DMS153 treated with DMSO at 0.1 percent for 48 hours (cell line): ENCODE measurements around the gene TUFM.
"Not testable (repeated sequence)": the region's sequence is repeated elsewhere in the genome, so short reads cannot be mapped to it uniquely, and the experiment has no call there.

ENCODE experiments used
- DNase-seq: peaks from one replicate; lab custom pipeline; 2025; ENCODE audit not compliant: unreplicated experiment; lab: John Stamatoyannopoulos, UW

TUFM gene

DNA sequence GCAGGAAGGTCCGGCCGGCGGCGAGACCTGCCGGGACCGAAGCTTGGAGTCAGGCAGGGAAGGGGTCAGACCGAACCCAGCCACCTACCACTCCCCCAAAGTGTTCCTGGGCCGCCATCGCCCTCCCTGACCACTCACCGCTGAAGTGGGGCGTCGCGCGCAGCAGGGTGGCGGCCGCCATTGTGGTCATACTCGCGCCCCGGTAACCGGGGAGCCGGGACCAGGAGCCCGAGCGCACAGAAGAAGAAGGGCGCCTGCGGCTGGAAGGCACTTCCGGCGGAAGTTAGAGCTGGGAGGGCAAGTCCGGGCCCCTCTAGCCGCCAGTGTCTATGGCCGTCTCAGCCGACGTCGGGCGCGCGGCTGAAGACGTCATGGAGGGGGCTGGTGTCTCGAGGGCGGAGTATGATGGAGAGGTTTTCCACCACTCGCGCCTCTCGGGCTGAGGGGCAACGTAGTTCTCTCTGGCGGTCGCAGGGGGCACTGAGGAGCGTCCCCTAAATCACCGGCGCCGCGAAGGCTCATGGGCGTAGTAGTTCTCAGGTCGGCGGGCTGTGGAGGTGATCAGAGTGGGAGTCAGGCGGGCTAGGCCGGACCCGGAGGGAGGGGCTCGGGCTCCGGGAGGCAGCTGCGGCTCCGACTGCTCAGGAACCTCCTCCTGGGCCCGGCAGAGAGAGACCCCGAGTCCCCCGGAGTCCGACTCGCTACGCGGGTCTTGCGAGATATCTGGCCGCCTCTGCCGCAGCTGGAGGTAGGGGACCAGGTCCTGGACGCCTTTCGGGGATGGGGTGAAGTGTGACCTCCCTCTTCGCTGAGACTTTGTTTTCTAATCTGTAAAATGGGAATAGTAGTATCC lies at the start of gene TUFM:
Gene TUFM (minus strand): TSS at position 269 of the 853 bp plus-strand sequence. CDS start 79 bp downstream, at position 190.
- peak; percentile 94 for DNase-seq

GRCh38 chr16:28895609-28896008 lies 49.5 kb upstream of the TUFM start:
- no peak for DNase-seq

DNA sequence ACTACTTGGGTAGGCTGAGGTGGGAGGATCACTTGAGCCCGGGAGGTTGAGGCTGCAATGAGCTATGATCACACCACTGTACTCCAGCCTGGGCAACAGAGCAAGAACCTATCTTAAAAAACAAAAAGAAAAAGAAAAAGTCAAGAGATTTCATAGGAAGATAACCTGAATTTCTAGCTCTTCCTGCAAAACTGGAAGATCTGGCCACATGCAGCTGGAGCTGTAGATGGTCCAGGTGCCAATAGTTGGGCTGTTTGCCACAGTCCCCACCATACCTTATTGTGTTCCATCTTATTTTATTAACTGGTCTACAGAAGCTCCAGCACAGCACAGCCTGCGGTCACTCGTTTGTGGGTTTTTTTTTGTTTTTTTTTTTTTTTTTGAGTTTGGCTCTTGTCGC lies 47.1 kb upstream of the TUFM start:
- DNase-seq = no peak

GRCh38 chr16:28891964-28892890 lies 46.1 kb upstream of the TUFM start:
- DNase-seq = no peak

DNA sequence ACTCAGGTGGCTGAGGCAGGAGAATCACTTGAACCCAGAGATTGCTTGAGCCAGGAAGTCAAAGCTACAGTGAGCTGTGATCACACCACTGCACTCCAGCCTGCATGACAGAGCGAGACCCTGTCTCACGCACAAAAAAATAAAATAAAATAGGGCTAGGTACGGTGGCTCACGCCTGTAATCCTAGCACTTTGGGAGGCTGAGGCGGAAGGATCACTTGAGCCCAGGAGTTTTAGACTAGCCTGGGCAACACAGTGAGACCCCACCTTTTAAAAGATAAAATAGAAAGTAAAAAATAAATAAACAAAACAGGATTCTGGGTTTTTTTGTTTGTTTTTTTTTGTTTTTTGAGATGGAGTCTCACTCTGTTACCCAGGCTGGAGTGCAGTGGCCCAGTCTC lies 44.2 kb upstream of the TUFM start:
- DNase-seq = not testable (repeated sequence)

GRCh38 chr16:28886945-28887344 lies 40.8 kb upstream of the TUFM start:
- DNase-seq = no peak

GRCh38 chr16:28884045-28884444 lies 37.9 kb upstream of the TUFM start:
- DNase-seq = no peak

- DNase-seq = peak; percentile 7
Measured at GRCh38 chr16:28883221-28883996, 37.3 kb upstream of the TUFM start.

- no peak for DNase-seq
Measured at GRCh38 chr16:28882551-28883160, 36.5 kb upstream of the TUFM start.

- not testable (repeated sequence) for DNase-seq
Measured at GRCh38 chr16:28881565-28881964, 35.4 kb upstream of the TUFM start.

DNA sequence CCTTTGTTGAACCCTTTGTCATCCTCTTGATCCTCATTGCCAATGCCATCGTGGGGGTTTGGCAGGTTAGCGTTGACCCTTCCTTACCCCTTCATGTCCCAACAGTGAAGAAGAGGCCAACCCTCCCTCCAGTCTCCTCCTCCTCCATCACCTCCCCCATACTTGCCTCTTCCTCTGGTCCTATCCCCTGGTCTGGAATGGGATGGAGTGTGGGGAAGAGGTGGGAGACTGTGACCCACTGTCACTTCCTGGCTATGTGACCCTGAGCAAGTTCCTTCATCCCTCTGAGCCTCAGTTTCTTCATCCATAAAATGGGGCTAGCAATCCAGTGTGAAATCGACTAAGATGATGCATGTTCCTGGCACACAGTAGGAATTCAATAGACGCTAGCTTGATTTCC lies 34.8 kb upstream of the TUFM start:
- no peak for DNase-seq

- DNase-seq = no peak
Measured at GRCh38 chr16:28880589-28880915, 34.4 kb upstream of the TUFM start.

DNA sequence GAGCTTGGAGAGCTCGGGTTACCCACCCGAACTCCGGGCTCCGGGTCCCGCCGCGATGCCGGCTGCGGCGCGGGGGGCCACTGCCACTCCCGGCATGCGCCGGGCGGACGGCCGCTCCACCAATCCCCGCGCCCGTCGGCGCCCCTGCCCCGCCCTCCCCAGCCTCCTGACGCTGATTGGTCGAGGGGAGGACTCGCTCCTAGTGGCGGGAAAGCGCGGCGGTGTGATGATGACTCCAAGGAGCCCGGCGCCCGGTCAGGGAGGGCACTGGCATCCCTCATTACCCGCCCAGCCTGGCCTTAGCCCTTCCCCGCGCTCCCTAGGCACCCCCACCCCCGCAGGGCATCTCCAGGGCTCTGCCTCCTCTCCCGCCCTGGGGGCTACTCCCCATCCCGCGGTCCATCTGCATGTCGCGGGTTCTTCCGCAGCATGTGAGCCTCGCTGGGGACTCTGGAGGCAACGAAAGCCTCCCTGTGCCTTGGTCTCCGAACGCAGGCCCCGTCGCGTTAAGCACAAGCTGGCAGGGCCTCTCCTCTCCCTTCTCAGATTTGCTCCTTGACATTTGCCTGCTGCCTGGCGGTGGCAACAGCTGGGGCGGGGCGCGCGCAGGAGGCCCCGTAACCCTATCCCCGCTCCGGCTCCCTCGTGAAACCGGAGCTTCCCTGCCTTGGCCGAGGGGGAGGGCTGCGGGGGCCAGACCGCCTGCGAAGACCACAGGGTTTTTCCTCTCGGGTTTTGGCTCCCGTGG lies 33.9 kb upstream of the TUFM start:
- peak; percentile 56 for DNase-seq

DNA sequence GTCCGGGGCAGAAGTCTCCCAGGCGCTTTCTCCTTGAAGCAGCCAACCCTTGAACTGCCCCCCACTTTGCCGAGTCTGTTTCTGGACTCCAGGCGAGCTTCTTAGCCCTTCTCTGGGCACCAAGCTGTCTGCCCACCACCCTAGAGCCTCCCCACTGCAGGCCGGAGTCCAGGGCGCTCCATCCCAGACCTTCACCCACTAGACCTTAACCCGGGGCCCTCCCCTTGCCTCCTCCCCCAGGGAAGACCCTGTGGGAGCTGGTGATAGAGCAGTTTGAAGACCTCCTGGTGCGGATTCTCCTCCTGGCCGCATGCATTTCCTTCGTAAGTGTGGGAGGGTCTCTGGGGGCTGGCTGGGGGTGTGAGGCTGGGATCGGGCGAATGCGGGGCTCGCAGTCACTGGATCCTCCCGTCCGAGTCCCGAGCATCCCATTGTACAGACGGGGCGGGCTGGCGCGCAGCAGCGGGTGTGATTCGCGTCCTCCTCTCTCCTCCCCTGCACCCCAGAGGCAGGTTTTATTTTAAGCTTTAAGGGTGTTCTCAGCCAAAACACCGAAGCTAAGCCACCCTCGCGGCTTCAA lies 33.2 kb upstream of the TUFM start:
- DNase-seq = peak; percentile 47

GRCh38 chr16:28878083-28878926 lies 32.2 kb upstream of the TUFM start, which contains the start of gene ATP2A1:
Gene ATP2A1, plus strand, starts transcription at chr16:28878488. Its CDS starts 184 bp downstream, at chr16:28878672.
- no peak for DNase-seq

GRCh38 chr16:28877655-28878000 lies 31.5 kb upstream of the TUFM start:
- no peak for DNase-seq

DNA sequence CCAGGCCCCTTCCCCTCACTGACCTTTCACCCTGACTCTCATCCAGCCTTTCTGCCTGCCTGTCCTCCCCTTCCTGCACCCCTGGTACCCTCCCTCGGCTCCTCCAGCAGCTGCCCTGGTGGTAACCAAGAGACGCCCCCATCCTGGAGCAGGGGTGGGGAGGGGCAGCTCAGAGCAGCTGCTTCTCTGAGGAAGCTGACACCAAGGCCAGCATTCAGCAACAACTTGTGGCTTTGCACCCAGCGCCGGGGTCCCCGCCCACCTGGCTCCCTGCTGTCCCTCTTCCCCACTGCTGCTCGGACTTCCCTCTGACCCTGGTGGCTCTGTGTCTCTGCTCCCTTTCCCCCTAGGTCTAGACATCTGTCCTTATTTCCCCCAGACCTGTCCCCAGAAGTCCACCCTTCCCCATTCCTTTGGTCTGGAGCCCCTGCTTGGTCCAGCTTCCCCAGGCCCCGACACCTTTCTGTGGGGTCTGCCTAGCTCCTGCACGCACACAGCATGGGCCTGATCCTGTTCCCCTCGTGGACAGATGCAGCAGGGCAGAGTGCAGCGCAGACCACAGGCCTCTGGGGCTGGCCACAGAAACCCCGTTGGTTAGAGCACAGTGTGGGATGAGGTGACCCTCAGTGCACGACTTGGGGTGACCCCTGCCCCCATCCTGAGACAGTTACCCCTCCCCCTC lies 31.0 kb upstream of the TUFM start:
- DNase-seq = no peak

- no peak for DNase-seq
Measured at GRCh38 chr16:28876019-28876659, 30.0 kb upstream of the TUFM start.
